ENCODE data around the gene MAOA.

Gene MAOA

GRCh38 chrX:43641691-43642090 lies 14.4 kb upstream of the MAOA start:
- H3K79me1 ChIP-seq (ENCODE audit: low read depth, low read length) = no peaks in the 10 kb centered on the region
- H3K23ac ChIP-seq (ENCODE audit: low read depth, low read length, poor library complexity) = no peak overlapping the region
- peaks cover 0 to 3% (median 0%) of the 10 kb centered on the region in 3 experiments for H3K27me3 ChIP-seq (ENCODE audit: control insufficient read depth in 3 of 3, insufficient read depth in 3 of 3, low read depth in 1 of 3, low read length in 3 of 3)
- H3K4me1 ChIP-seq (ENCODE audit: control insufficient read depth in 2 of 2, insufficient read depth in 1 of 2, low read depth in 1 of 2, low read length in 2 of 2) = peaks cover 3 to 6% of the 10 kb centered on the region in 2 donors
- H3K27ac ChIP-seq (replicated peaks; ENCODE audit: low read length) = no peak overlapping the region
- no peaks in the 10 kb centered on the region for H3K9me3 ChIP-seq (replicated peaks in 1 of 2; ENCODE audit: control insufficient read depth in 2 of 2, insufficient read depth in 1 of 2, low read depth in 1 of 2, low read length in 2 of 2)
- H3K4me3 ChIP-seq (ENCODE audit: low read length in 2 of 2) = no peak overlapping the region
- no peak overlapping the region for H3K4me2 ChIP-seq (ENCODE audit: insufficient read depth, low read length, poor library complexity, severe bottlenecking)
- no peak overlapping the region for H3K18ac ChIP-seq (ENCODE audit: low read length)
- H4K8ac ChIP-seq (ENCODE audit: low read depth, low read length) = no peak overlapping the region
- no peaks in the 10 kb centered on the region for H3K36me3 ChIP-seq (replicated peaks in 1 of 2; ENCODE audit: control insufficient read depth in 2 of 2, insufficient read depth in 2 of 2, low read length in 2 of 2)
- no peak overlapping the region for H2AFZ ChIP-seq (ENCODE audit: low read length)
- H4K91ac ChIP-seq (ENCODE audit: low read depth, low read length, poor library complexity) = no peak overlapping the region
- no peak overlapping the region for H3K9ac ChIP-seq (ENCODE audit: low read depth, low read length, poor library complexity)
- H2BK5ac ChIP-seq (ENCODE audit: low read length) = no peak overlapping the region
- H3K14ac ChIP-seq (ENCODE audit: low read length) = no peak overlapping the region
- H2BK15ac ChIP-seq (ENCODE audit: low read length) = no peak overlapping the region
- H2BK12ac ChIP-seq (ENCODE audit: low read length) = no peak overlapping the region
- DNase-seq (ENCODE audit: low spot score) = no peak
- no peak overlapping the region for H3K4ac ChIP-seq (ENCODE audit: low read length)
- no peak overlapping the region for H2BK120ac ChIP-seq (ENCODE audit: low read depth, low read length)
- H2AK5ac ChIP-seq (ENCODE audit: low read depth, low read length) = no peak overlapping the region

DNA sequence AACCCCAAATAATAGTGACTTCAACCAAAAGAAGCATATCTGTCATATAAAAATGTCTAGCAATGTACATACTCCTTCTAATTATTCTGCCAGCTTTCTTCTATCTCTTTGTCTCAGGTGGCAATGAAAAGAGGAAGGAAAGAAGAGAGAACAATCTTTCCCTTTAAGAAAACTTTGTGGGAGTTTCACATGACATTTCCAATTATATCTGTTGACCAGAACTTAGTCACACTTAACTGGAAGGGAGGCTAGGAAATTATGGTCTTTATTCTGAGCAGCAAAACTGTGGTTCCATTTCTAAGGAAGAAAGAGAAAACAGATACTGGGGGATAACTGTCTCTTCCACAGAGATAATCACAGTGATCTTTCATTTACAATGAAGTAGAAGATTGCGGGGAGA lies 12.9 kb upstream of the MAOA start:
- no peak overlapping the region for H2BK12ac ChIP-seq (ENCODE audit: low read length)
- H2AK5ac ChIP-seq (ENCODE audit: low read depth, low read length) = no peak overlapping the region
- no CpG with 5 or more reads among the region's 1 CpG for WGBS, 2 donors (ENCODE audit: extremely low coverage in 2 of 2, insufficient read length in 2 of 2, insufficient replicate concordance in 1 of 2)
- H3K18ac ChIP-seq (ENCODE audit: low read length) = no peak overlapping the region
- no peak for DNase-seq (ENCODE audit: low spot score)
- H2AFZ ChIP-seq (ENCODE audit: low read length) = no peak overlapping the region
- no peak overlapping the region for H3K4me3 ChIP-seq (ENCODE audit: low read length in 2 of 2)
- no peaks in the 10 kb centered on the region for H3K36me3 ChIP-seq (replicated peaks in 1 of 2; ENCODE audit: control insufficient read depth in 2 of 2, insufficient read depth in 2 of 2, low read length in 2 of 2)
- no peak overlapping the region for H4K8ac ChIP-seq (ENCODE audit: low read depth, low read length)
- no peak overlapping the region for H3K9ac ChIP-seq (ENCODE audit: low read depth, low read length, poor library complexity)
- H4K91ac ChIP-seq (ENCODE audit: low read depth, low read length, poor library complexity) = no peak overlapping the region
- H3K23ac ChIP-seq (ENCODE audit: low read depth, low read length, poor library complexity) = no peak overlapping the region
- H3K27me3 ChIP-seq (ENCODE audit: control insufficient read depth in 3 of 3, insufficient read depth in 3 of 3, low read depth in 1 of 3, low read length in 3 of 3) = peaks cover 0 to 3% (median 0%) of the 10 kb centered on the region in 3 experiments
- no peak overlapping the region for H2BK15ac ChIP-seq (ENCODE audit: low read length)
- no peak overlapping the region for H3K27ac ChIP-seq (replicated peaks; ENCODE audit: low read length)
- H3K4me1 ChIP-seq (ENCODE audit: control insufficient read depth in 2 of 2, insufficient read depth in 1 of 2, low read depth in 1 of 2, low read length in 2 of 2) = peaks cover 3 to 6% of the 10 kb centered on the region in 2 donors
- no peak overlapping the region for H2BK120ac ChIP-seq (ENCODE audit: low read depth, low read length)
- H3K79me1 ChIP-seq (ENCODE audit: low read depth, low read length) = no peaks in the 10 kb centered on the region
- no peak overlapping the region for H2BK5ac ChIP-seq (ENCODE audit: low read length)
- no peak overlapping the region for H3K4ac ChIP-seq (ENCODE audit: low read length)
- no peak overlapping the region for H3K14ac ChIP-seq (ENCODE audit: low read length)
- H3K4me2 ChIP-seq (ENCODE audit: insufficient read depth, low read length, poor library complexity, severe bottlenecking) = no peak overlapping the region
- H3K9me3 ChIP-seq (replicated peaks in 1 of 2; ENCODE audit: control insufficient read depth in 2 of 2, insufficient read depth in 1 of 2, low read depth in 1 of 2, low read length in 2 of 2) = no peaks in the 10 kb centered on the region

DNA sequence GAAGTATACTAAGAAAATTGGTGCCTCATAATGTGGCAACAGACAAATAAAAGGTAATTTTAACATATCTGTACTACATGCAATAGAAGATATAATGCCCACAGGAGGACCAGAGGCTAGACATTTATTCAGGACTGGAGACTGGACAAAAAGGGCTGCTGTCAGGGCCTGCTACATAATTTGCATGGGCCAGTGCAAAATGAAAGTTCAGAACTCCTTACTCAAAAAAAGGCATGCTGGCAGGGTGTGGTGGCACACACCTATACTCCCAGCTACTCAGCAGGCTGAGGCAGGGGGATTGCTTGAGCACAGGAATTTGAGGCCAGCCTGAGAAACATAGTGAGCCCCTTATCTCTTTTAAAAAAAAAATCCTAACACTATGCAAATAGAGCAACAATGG lies 12.4 kb upstream of the MAOA start:
- Histone ChIP-seq H2AFZ (ENCODE audit: low read length) (no peak overlapping the region), H3K4me1 (ENCODE audit: control insufficient read depth in 2 of 2, insufficient read depth in 1 of 2, low read depth in 1 of 2, low read length in 2 of 2) (peaks cover 3 to 6% of the 10 kb centered on the region in 2 donors), H2BK12ac (ENCODE audit: low read length) (no peak overlapping the region), H4K8ac (ENCODE audit: low read depth, low read length) (no peak overlapping the region), H3K4me3 (ENCODE audit: low read length in 2 of 2) (no peak overlapping the region), H2AK5ac (ENCODE audit: low read depth, low read length) (no peak overlapping the region), H3K4ac (ENCODE audit: low read length) (no peak overlapping the region), H3K4me2 (ENCODE audit: insufficient read depth, low read length, poor library complexity, severe bottlenecking) (no peak overlapping the region), H3K27me3 (ENCODE audit: control insufficient read depth in 3 of 3, insufficient read depth in 3 of 3, low read depth in 1 of 3, low read length in 3 of 3) (peaks cover 0 to 1% (median 0%) of the 10 kb centered on the region in 3 experiments), H3K14ac (ENCODE audit: low read length) (no peak overlapping the region), H2BK120ac (ENCODE audit: low read depth, low read length) (no peak overlapping the region), H3K36me3 (replicated peaks in 1 of 2; ENCODE audit: control insufficient read depth in 2 of 2, insufficient read depth in 2 of 2, low read length in 2 of 2) (no peaks in the 10 kb centered on the region), H2BK5ac (ENCODE audit: low read length) (no peak overlapping the region), H3K27ac (replicated peaks; ENCODE audit: low read length) (no peak overlapping the region), H2BK15ac (ENCODE audit: low read length) (no peak overlapping the region), H3K18ac (ENCODE audit: low read length) (no peak overlapping the region), H3K9ac (ENCODE audit: low read depth, low read length, poor library complexity) (no peak overlapping the region), H3K23ac (ENCODE audit: low read depth, low read length, poor library complexity) (no peak overlapping the region), H3K79me1 (ENCODE audit: low read depth, low read length) (no peaks in the 10 kb centered on the region), H4K91ac (ENCODE audit: low read depth, low read length, poor library complexity) (no peak overlapping the region), H3K9me3 (replicated peaks in 1 of 2; ENCODE audit: control insufficient read depth in 2 of 2, insufficient read depth in 1 of 2, low read depth in 1 of 2, low read length in 2 of 2) (no peaks in the 10 kb centered on the region)
- no peak for DNase-seq (ENCODE audit: low spot score)

DNA sequence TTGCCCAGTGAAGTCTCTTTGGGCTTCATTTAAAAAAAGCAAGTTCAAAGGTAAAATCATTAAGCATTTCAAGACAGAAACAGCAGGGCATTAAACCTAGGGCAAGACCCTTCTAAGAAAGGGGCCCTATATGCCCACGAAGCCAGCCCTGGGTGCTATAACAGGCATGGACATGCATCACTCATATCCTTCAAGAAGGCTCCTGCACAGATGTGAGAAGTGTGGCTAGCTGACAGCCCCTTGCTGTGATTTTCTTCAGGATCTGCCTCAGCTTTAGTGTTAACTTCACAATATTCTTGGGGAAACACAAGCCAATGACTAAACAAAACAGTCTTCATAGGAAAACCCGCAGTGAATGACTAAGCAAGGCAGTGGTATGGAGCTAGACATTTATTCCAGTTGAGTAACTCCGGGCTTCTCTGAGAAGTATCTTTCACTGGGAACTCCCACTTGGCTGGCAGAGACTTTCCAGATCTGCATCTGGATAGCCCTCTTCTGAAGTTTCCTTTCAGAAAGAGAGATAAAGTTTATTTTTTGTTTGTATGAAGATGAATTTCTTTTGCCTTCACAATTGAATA lies 11.9 kb upstream of the MAOA start:
- no peaks in the 10 kb centered on the region for H3K36me3 ChIP-seq (replicated peaks in 1 of 2; ENCODE audit: control insufficient read depth in 2 of 2, insufficient read depth in 2 of 2, low read length in 2 of 2)
- no peak overlapping the region for H3K27ac ChIP-seq (replicated peaks; ENCODE audit: low read length)
- no peak overlapping the region for H3K9ac ChIP-seq (ENCODE audit: low read depth, low read length, poor library complexity)
- no peak overlapping the region for H4K91ac ChIP-seq (ENCODE audit: low read depth, low read length, poor library complexity)
- H3K14ac ChIP-seq (ENCODE audit: low read length) = no peak overlapping the region
- H3K23ac ChIP-seq (ENCODE audit: low read depth, low read length, poor library complexity) = no peak overlapping the region
- H2BK120ac ChIP-seq (ENCODE audit: low read depth, low read length) = no peak overlapping the region
- H3K4me1 ChIP-seq (ENCODE audit: control insufficient read depth in 2 of 2, insufficient read depth in 1 of 2, low read depth in 1 of 2, low read length in 2 of 2) = peaks cover 0 to 6% of the 10 kb centered on the region in 2 donors
- no peak overlapping the region for H2BK15ac ChIP-seq (ENCODE audit: low read length)
- H2AFZ ChIP-seq (ENCODE audit: low read length) = no peak overlapping the region
- H3K4ac ChIP-seq (ENCODE audit: low read length) = no peak overlapping the region
- no peak for DNase-seq (ENCODE audit: low spot score)
- no peaks in the 10 kb centered on the region for H3K27me3 ChIP-seq (ENCODE audit: control insufficient read depth in 3 of 3, insufficient read depth in 3 of 3, low read depth in 1 of 3, low read length in 3 of 3)
- no peak overlapping the region for H2BK5ac ChIP-seq (ENCODE audit: low read length)
- no peak overlapping the region for H2BK12ac ChIP-seq (ENCODE audit: low read length)
- no peak overlapping the region for H3K4me2 ChIP-seq (ENCODE audit: insufficient read depth, low read length, poor library complexity, severe bottlenecking)
- H3K4me3 ChIP-seq (ENCODE audit: low read length in 2 of 2) = no peak overlapping the region
- H4K8ac ChIP-seq (ENCODE audit: low read depth, low read length) = no peak overlapping the region
- H3K9me3 ChIP-seq (replicated peaks in 1 of 2; ENCODE audit: control insufficient read depth in 2 of 2, insufficient read depth in 1 of 2, low read depth in 1 of 2, low read length in 2 of 2) = no peaks in the 10 kb centered on the region
- no peak overlapping the region for H3K18ac ChIP-seq (ENCODE audit: low read length)
- no peaks in the 10 kb centered on the region for H3K79me1 ChIP-seq (ENCODE audit: low read depth, low read length)
- WGBS, 2 donors (ENCODE audit: extremely low coverage in 2 of 2, insufficient read length in 2 of 2, insufficient replicate concordance in 1 of 2) = no CpG with 5 or more reads among the region's 3 CpGs
- no peak overlapping the region for H2AK5ac ChIP-seq (ENCODE audit: low read depth, low read length)

Data from neuronal stem cell (in vitro differentiated cells).